ENCODE data around the gene POU3F2. TPM values are rescaled to one million over a fixed set of nuclear protein-coding genes. Genes with fewer than 3 reads are reported as not detected.

Gene POU3F2
- total RNA-seq, 1 donor from 2014 or later, result 0.05 TPM

DNA sequence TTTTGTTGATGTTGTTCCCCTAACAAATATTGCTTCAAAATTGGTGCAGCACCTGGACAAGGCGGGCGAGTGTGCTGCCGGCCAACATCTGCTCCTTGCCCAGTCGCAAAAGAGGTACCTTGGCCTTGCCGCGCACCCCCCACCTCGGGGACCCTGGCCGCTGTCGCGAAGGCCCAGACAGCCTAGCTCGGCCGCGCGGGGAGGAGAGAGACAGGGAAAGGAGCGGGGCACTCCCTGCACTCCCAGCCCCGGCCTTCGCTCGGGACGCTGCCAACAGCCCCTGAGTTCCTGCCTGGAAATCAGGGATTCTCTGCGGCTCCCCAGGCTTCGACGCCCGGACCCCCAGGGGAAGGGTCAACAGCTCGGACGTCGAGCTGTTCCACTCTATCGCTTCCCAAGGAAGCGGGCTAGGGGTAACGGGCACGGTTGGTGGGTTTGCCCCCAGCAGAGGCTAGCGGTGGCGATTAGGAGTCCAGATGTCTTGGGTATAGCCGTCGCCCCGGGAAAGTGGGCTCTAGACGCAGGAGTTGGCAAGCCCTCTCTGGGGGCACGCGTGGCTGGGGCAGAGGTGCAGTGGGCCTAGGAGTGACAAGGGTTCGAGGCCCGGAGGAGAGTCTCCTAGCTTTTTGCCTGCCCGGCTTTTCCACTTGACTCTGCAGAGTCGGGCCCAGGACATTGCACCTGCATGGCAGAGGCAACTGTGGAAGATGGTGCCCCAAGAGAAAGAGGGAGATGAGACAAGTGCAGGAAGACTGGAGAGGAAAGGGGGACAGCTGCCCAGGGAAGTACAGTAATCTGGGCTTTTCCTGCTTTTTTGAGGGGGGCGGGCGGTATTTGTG is 8.2 kb downstream of the POU3F2 start:
- no peak for DNase-seq (ENCODE audit: low spot score)
- TF ChIP-seq, protein P1, sequence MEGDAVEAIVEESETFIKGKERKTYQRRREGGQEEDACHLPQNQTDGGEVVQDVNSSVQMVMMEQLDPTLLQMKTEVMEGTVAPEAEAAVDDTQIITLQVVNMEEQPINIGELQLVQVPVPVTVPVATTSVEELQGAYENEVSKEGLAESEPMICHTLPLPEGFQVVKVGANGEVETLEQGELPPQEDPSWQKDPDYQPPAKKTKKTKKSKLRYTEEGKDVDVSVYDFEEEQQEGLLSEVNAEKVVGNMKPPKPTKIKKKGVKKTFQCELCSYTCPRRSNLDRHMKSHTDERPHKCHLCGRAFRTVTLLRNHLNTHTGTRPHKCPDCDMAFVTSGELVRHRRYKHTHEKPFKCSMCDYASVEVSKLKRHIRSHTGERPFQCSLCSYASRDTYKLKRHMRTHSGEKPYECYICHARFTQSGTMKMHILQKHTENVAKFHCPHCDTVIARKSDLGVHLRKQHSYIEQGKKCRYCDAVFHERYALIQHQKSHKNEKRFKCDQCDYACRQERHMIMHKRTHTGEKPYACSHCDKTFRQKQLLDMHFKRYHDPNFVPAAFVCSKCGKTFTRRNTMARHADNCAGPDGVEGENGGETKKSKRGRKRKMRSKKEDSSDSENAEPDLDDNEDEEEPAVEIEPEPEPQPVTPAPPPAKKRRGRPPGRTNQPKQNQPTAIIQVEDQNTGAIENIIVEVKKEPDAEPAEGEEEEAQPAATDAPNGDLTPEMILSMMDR (IDR thresholded peaks at IDR 0.05), result no peak
- H3K27me3 Mint-ChIP-seq (ENCODE audit: low read depth), result peaks cover 79% of the 10 kb centered on the region
- H3K4me1 Mint-ChIP-seq (ENCODE audit: low read depth), result peaks cover 14% of the 10 kb centered on the region
- no peaks in the 10 kb centered on the region for H3K36me3 Mint-ChIP-seq (ENCODE audit: low read depth)
- H3K9me3 Mint-ChIP-seq (ENCODE audit: low read depth), result no peaks in the 10 kb centered on the region
- H3K27ac Mint-ChIP-seq (ENCODE audit: unreplicated experiment), result no peak overlapping the region
- H3K4me3 Mint-ChIP-seq (ENCODE audit: unreplicated experiment), result no peak overlapping the region

DNA sequence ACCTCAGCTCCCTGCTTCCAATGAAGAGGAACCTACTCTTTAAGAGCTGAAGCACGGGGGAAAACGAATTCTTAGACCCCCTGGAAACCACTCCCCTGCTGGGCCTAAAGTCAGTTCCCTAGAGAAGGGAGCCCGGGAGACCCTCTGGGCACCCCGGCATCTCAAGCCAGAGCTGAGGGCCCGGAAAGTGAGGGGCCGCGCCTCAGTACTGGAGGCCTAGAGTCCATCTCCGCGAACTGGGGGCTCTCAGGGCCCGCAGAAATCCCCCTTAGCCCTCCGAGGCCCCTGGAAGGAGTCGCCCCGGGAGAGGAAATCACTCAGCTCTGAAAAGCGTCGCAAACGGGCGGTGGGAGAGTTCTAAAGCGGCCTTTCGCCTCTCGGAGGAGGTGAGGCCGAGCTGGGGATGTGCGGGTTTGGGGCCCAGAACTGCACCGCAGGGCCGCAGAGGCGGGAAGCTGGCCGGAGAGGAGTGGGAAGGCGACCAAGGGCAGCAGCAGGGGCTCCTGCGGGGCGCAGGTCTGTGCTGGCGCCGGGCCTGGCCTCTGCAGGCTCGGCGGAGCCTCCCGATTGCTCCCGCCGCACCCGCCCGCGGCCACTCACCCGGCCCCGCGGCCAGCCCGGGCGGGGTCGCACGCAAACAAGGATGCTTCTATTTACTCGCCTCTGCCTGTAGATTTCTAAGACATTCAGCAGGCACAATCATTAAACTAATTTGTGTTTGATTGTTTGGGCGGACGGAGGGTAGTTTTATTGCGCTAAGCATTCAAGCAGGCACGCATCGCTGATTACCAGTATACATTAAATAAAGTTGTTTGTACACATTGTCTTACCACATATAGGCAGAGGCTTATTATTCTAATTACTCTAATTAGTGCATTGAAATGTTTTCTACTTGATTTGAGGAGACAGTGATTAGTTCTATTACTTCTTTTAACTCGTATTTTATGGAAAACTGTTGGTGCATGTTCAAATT is 9.2 kb downstream of the POU3F2 start:
- Mint-ChIP-seq H3K4me1 (ENCODE audit: low read depth) (peaks cover 14% of the 10 kb centered on the region), H3K27me3 (ENCODE audit: low read depth) (peaks cover 73% of the 10 kb centered on the region), H3K4me3 (ENCODE audit: unreplicated experiment) (no peak overlapping the region), H3K36me3 (ENCODE audit: low read depth) (no peaks in the 10 kb centered on the region), H3K9me3 (ENCODE audit: low read depth) (no peaks in the 10 kb centered on the region), H3K27ac (ENCODE audit: unreplicated experiment) (no peak overlapping the region)
- no peak for DNase-seq (ENCODE audit: low spot score)
- TF ChIP-seq, protein P1 (IDR thresholded peaks at IDR 0.05), result no peak

DNA sequence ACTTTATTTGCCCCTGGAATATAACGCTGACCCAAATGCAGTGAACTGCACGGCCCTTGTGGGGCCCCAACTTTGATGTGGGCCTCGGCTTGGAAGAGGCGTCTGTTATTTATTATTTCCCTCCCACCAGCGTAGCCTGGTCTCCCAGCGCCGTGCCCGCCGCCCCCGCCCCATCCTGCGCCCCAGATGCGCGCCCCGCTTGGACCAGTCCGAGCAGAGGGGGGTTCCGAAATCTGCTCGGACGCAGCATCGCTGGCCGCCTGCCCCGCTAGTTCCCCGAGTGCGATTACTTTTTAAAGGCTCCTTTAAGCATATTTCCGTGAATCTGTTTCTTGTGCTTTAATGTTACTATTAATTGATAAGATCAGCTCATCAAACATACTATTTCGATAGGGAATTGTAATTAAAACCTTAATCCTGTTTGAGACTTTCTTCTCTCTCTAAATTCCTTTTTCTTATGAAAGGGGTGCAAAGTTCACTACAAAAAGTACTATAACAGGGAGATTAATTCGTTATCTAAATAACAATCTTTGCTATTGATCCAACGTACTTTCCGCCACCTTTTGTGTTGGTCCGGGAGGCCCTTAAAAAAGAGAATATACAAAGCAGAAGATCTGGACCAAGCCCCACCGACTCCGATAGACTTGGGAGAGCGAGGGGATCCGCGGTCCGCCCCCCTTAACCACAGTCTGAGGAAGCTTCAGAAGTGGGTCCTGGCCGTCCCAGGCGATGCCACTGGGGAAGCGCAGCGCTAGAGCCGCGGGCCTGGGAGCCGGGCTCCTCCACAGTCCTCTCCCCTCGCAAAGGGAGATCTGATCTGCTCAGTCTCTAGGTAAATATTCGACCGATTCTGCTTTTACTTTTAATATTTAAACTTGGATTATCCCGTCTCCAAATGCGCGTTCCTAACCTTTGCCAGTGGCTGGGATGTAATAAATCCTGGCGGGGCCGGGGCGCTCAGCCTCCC is 10.2 kb downstream of the POU3F2 start:
- DNase-seq (ENCODE audit: low spot score), result no peak
- Mint-ChIP-seq H3K27me3 (ENCODE audit: low read depth) (peaks cover 73% of the 10 kb centered on the region), H3K4me1 (ENCODE audit: low read depth) (peaks cover 14% of the 10 kb centered on the region), H3K9me3 (ENCODE audit: low read depth) (no peaks in the 10 kb centered on the region), H3K36me3 (ENCODE audit: low read depth) (peaks cover 3% of the 10 kb centered on the region), H3K4me3 (ENCODE audit: unreplicated experiment) (peak overlapping the region; percentile 40), H3K27ac (ENCODE audit: unreplicated experiment) (peak overlapping the region; percentile 20)
- TF ChIP-seq, protein P1 (IDR thresholded peaks at IDR 0.05), result no peak

DNA sequence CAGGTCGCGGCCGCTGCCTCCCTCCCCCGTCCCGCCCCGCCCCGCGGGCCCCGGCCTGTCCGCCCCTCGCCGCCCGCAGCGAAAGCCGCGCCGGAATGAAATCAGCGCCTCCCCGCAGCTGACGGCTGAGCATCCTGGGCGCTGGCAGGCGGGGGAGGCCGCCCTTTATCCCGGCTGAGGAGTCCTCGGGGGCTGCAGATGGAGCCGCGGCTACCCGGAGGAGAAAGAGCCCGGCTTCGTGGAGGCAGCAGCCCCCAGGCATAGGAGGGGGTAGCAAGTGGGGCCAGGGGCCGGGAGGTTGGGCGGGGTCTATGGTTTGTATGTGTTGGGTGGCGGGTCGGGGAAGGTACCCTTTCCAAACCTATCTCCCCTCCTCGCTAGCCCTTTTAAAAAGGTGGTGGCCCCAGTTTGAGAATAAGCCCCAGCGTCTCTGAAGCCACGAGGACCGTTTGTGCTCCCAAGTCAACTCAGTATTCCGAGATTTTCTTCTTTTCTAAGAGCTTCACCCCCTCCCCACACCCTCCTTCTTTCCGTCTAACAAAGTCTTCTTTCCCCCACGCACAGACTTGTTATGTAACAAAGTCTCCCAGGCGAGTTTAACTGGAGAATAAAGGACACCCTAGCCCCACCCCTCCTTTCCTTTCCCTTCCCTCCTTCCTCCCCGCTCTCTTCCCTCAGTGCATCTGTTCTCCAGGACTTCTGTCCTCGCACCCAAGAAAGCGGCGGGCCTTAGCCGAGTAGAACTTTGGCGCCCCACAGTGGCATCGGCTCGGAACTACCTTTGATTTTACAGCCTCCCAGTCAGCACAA is 11.0 kb downstream of the POU3F2 start:
- H3K4me1 Mint-ChIP-seq (ENCODE audit: low read depth), result peaks cover 14% of the 10 kb centered on the region
- no peak for DNase-seq (ENCODE audit: low spot score)
- H3K4me3 Mint-ChIP-seq (ENCODE audit: unreplicated experiment), result peak overlapping the region; percentile 66
- no peaks in the 10 kb centered on the region for H3K9me3 Mint-ChIP-seq (ENCODE audit: low read depth)
- peaks cover 3% of the 10 kb centered on the region for H3K36me3 Mint-ChIP-seq (ENCODE audit: low read depth)
- TF ChIP-seq, protein P1 (IDR thresholded peaks at IDR 0.05), result peak; percentile 93
- peaks cover 64% of the 10 kb centered on the region for H3K27me3 Mint-ChIP-seq (ENCODE audit: low read depth)
- H3K27ac Mint-ChIP-seq (ENCODE audit: unreplicated experiment), result no peak overlapping the region
